Panc1 (cell line): Measurements from ENCODE around the gene ACP7.

Experiments
- CTCF ChIP-seq: fragments of 450-650 bp; IDR thresholded peaks from 2 replicates; pipeline ENCODE4 v1.5.1; 2017; ENCODE audit warnings: mild to moderate bottlenecking
- POLR2AphosphoS5 ChIP-seq: IDR thresholded peaks from 2 replicates; pipeline ENCODE4 v1.6.1; 2012; ENCODE audit warnings: mild to moderate bottlenecking, low read depth, low read length, moderate library complexity
- REST ChIP-seq, 2 experiments: IDR thresholded peaks; 2 replicates each; pipeline ENCODE4 v1.6.1; 2011 to 2012; ENCODE audit warnings: low read depth in 2 of 2, control low read depth in 1 of 2, low read length in 1 of 2, mild to moderate bottlenecking in 1 of 2, moderate library complexity in 1 of 2; ENCODE audit not compliant: insufficient read depth in 1 of 2
- SIN3A ChIP-seq: IDR thresholded peaks from 2 replicates; pipeline ENCODE4 v1.6.1; 2012; ENCODE audit warnings: low read depth, mild to moderate bottlenecking, low read length, moderate library complexity, borderline replicate concordance; ENCODE audit not compliant: insufficient read depth

- TF ChIP-seq CTCF (no peak), REST (IDR thresholded peaks at IDR 0.05; ENCODE audit: insufficient read depth in 1 of 2, low read depth in 2 of 2, low read length in 1 of 2) (no peak), SIN3A (no peak), POLR2AphosphoS5 (no peak)
These were observed 31.9 kb upstream of the ACP7 start for GRCh38 chr19:39052243-39052746.
